ENCODE data around the gene TBXAS1. TPM values are rescaled to one million over a fixed set of nuclear protein-coding genes. Genes with fewer than 3 reads are reported as not detected.

Gene TBXAS1
- total RNA-seq, 3 donors from 2014 or later (not counting 1 experiment from before 2014, with no cell fraction given): 72.7 to 110 (median 88.7) TPM

- H3K36me3 ChIP-seq (ENCODE audit: control insufficient read depth, insufficient read depth, low read length): peaks cover 46% of the 10 kb centered on the region
- no peak overlapping the region for H3K4me3 ChIP-seq (ENCODE audit: low read length)
- H3K27ac ChIP-seq (ENCODE audit: low read length): no peak overlapping the region
- H3K36me3 Mint-ChIP-seq: peaks cover 7% of the 10 kb centered on the region
- 99% methylated on average over 4 of the region's 4 CpGs for WGBS (ENCODE audit: insufficient coverage)
- H3K9me3 ChIP-seq (ENCODE audit: control insufficient read depth, insufficient read depth, low read length): no peaks in the 10 kb centered on the region
- TF ChIP-seq CTCF (IDR thresholded peaks at IDR 0.05): no peak
- H3K4me1 ChIP-seq (ENCODE audit: control insufficient read depth, insufficient read depth, low read length): no peaks in the 10 kb centered on the region
- H3K27me3 Mint-ChIP-seq (ENCODE audit: low read depth in 2 of 2): no peaks in the 10 kb centered on the region
- no peaks in the 10 kb centered on the region for H3K9me3 Mint-ChIP-seq
- intact Hi-C loops (cut with micrococcal nuclease): no loop called here
- no peak overlapping the region for H3K27ac Mint-ChIP-seq
- ATAC-seq (no peak), DNase-seq (no peak)
- no peaks in the 10 kb centered on the region for H3K27me3 ChIP-seq (ENCODE audit: control insufficient read depth, insufficient read depth, low read length)
- no peak overlapping the region for H3K4me3 Mint-ChIP-seq
- peaks cover 0 to 15% of the 10 kb centered on the region in 2 donors for H3K4me1 Mint-ChIP-seq
Measured at GRCh38 chr7:140025241-140025640, 196.2 kb downstream of the TBXAS1 start.

- peaks cover 0 to 15% of the 10 kb centered on the region in 2 donors for H3K4me1 Mint-ChIP-seq
- peaks cover 46% of the 10 kb centered on the region for H3K36me3 ChIP-seq (ENCODE audit: control insufficient read depth, insufficient read depth, low read length)
Measured at GRCh38 chr7:140025814-140026433, 196.9 kb downstream of the TBXAS1 start.

DNA sequence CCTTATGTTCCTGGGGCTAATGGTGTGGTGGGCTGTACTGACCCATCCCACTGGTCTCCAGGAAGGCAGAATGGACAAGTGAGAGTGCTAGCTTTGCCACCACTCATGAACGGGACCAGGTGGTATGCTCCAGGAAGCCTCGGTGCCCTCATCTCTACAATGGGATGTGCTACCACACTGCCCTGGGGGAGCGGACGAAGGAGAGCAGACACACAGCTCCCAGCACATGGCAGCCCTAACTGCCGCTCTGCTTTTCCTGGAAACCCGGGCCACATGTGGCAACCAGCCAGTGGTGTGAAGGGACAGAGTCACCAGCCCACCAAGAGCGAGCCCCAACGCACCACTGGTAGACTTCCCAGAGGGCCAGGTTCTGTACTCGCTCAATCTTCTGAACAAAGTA, 197.9 kb downstream of the TBXAS1 start:
- Mint-ChIP-seq H3K36me3 (peaks cover 7% of the 10 kb centered on the region), H3K9me3 (no peaks in the 10 kb centered on the region)
- intact Hi-C loops (cut with micrococcal nuclease): no loop called here

More at GRCh38 chr7:140025814-140026433, 196.9 kb downstream of the TBXAS1 start:
- H3K4me3 ChIP-seq (ENCODE audit: low read length): no peak overlapping the region
- 95% methylated on average over 12 of the region's 12 CpGs for WGBS (ENCODE audit: insufficient coverage)
- Mint-ChIP-seq H3K27me3 (ENCODE audit: low read depth in 2 of 2) (no peaks in the 10 kb centered on the region), H3K9me3 (no peaks in the 10 kb centered on the region), H3K36me3 (peaks cover 7% of the 10 kb centered on the region), H3K27ac (no peak overlapping the region), H3K4me3 (no peak overlapping the region)
- DNase-seq (no peak), ATAC-seq (no peak)
- no peak for TF ChIP-seq CTCF (IDR thresholded peaks at IDR 0.05)
- no peaks in the 10 kb centered on the region for H3K9me3 ChIP-seq (ENCODE audit: control insufficient read depth, insufficient read depth, low read length)
- no peaks in the 10 kb centered on the region for H3K4me1 ChIP-seq (ENCODE audit: control insufficient read depth, insufficient read depth, low read length)
- H3K27me3 ChIP-seq (ENCODE audit: control insufficient read depth, insufficient read depth, low read length): no peaks in the 10 kb centered on the region
- intact Hi-C loops (cut with micrococcal nuclease): no loop called here
- no peak overlapping the region for H3K27ac ChIP-seq (ENCODE audit: low read length)

More for the DNA sequence above, 197.9 kb downstream of the TBXAS1 start:
- H3K27me3 Mint-ChIP-seq (ENCODE audit: low read depth in 2 of 2): no peaks in the 10 kb centered on the region
- no peak for TF ChIP-seq CTCF (IDR thresholded peaks at IDR 0.05)
- 97% methylated on average over 9 of the region's 9 CpGs for WGBS (ENCODE audit: insufficient coverage)
- Histone ChIP-seq H3K9me3 (ENCODE audit: control insufficient read depth, insufficient read depth, low read length) (no peaks in the 10 kb centered on the region), H3K4me3 (ENCODE audit: low read length) (no peak overlapping the region), H3K4me1 (ENCODE audit: control insufficient read depth, insufficient read depth, low read length) (no peaks in the 10 kb centered on the region), H3K27me3 (ENCODE audit: control insufficient read depth, insufficient read depth, low read length) (no peaks in the 10 kb centered on the region), H3K27ac (ENCODE audit: low read length) (no peak overlapping the region), H3K36me3 (ENCODE audit: control insufficient read depth, insufficient read depth, low read length) (peaks cover 48% of the 10 kb centered on the region)
- no peak for ATAC-seq
- peaks cover 0 to 11% of the 10 kb centered on the region in 2 donors for H3K4me1 Mint-ChIP-seq
- no peak for DNase-seq
- no peak overlapping the region for H3K27ac Mint-ChIP-seq
- no peak overlapping the region for H3K4me3 Mint-ChIP-seq

Data from natural killer cell (primary cell).